Natural killer cell (primary cell): Measurements from ENCODE around the gene ITGA2. TPM values are rescaled to one million over a fixed set of nuclear protein-coding genes. Genes with fewer than 3 reads are reported as not detected.

Source experiments
- ATAC-seq, 3 donors: fragments of 150-1000 bp in 2 of 3; fragments of 200-7000 bp in 1 of 3; cut with Tn5 transposase; 1 replicate in 1 of 3; 2 replicates in 2 of 3; pipeline ENCODE4 v1.10.0; 2021; ENCODE audit warnings: mild to moderate bottlenecking in 2 of 3, moderate library complexity in 2 of 3
- DNase-seq, 2 donors: peaks; one replicate each; pipeline versions ENCODE4 v3.0.0 to v3.0.0-alpha.2; 2013 to 2021; ENCODE audit warnings: mixed read lengths in 1 of 2
- H3K27ac ChIP-seq: one replicate; pipeline ENCODE4 v1.5.1; 2013; ENCODE audit warnings: mild to moderate bottlenecking, low read length
- H3K27me3 ChIP-seq: one replicate; pipeline ENCODE4 v1.6.1; 2013; ENCODE audit warnings: low read length; ENCODE audit not compliant: control insufficient read depth, insufficient read depth
- H3K36me3 ChIP-seq: one replicate; pipeline ENCODE4 v1.6.1; 2013; ENCODE audit warnings: low read length; ENCODE audit not compliant: control insufficient read depth, insufficient read depth
- H3K4me1 ChIP-seq: one replicate; pipeline ENCODE4 v1.6.1; 2013; ENCODE audit warnings: low read length; ENCODE audit not compliant: control insufficient read depth, insufficient read depth
- H3K4me3 ChIP-seq: one replicate; pipeline ENCODE4 v1.5.1; 2013; ENCODE audit warnings: low read length
- H3K9me3 ChIP-seq: one replicate; pipeline ENCODE4 v1.6.1; 2013; ENCODE audit warnings: low read length; ENCODE audit not compliant: control insufficient read depth, insufficient read depth
- H3K27ac Mint-ChIP-seq, 2 donors: one replicate each; pipeline ENCODE4 v1.8.0; 2022; ENCODE audit warnings: mild to moderate bottlenecking in 2 of 2, mixed read lengths in 2 of 2, moderate library complexity in 1 of 2
- H3K27me3 Mint-ChIP-seq, 2 donors: one replicate each; pipeline ENCODE4 v1.8.0; 2022; ENCODE audit warnings: low read depth in 2 of 2, mixed read lengths in 2 of 2
- H3K36me3 Mint-ChIP-seq: one replicate; pipeline ENCODE4 v1.8.0; 2022; ENCODE audit warnings: mixed read lengths
- H3K4me1 Mint-ChIP-seq, 2 donors: one replicate each; pipeline ENCODE4 v1.8.0; 2022; ENCODE audit warnings: mixed read lengths in 2 of 2
- H3K4me3 Mint-ChIP-seq: one replicate; pipeline ENCODE4 v1.8.0; 2022; ENCODE audit warnings: mild to moderate bottlenecking, moderate library complexity, mixed read lengths
- H3K9me3 Mint-ChIP-seq, 2 donors: one replicate each; pipeline ENCODE4 v1.8.0; 2022; ENCODE audit warnings: mixed read lengths in 2 of 2
- CTCF ChIP-seq: fragments of 200-600 bp; IDR thresholded peaks from one replicate; pipeline ENCODE4 v1.8.0; 2022; ENCODE audit warnings: antibody characterized with exemption
- WGBS: methylation state at CpG from one replicate; pipeline ENCODE4 v1.1.7; 2013; ENCODE audit warnings: missing lambda C conversion rate; ENCODE audit not compliant: insufficient coverage; 5-methylcytosine and 5-hydroxymethylcytosine counted together
- intact Hi-C: fragments of 100-400 bp; cut with micrococcal nuclease; formaldehyde crosslinking; loops from one replicate; pipeline ENCODE4 v1.14.2; 2022
- total RNA-seq, 4 donors: library from RNA; stranded (reverse); fragments of 120-200 nt in 1 of 4; gene quantifications; one replicate each; pipeline versions ENCODE4 v1.2.3 to v1.2.4, GENCODE V29; 2013 to 2022

ITGA2 gene
- total RNA-seq, 3 donors from 2014 or later (not counting 1 experiment from before 2014, with no cell fraction given) = 0.11 to 0.26 (median 0.20) TPM

- Histone ChIP-seq H3K27ac (no peak overlapping the region), H3K4me1 (peaks cover 15% of the 10 kb centered on the region), H3K9me3 (no peaks in the 10 kb centered on the region), H3K4me3 (no peak overlapping the region), H3K27me3 (peaks cover 19% of the 10 kb centered on the region), H3K36me3 (no peaks in the 10 kb centered on the region)
- H3K27me3 Mint-ChIP-seq = peaks cover 20 to 24% of the 10 kb centered on the region in 2 donors
- no peak for TF ChIP-seq CTCF
- DNase-seq (no peak), ATAC-seq (no peak)
- H3K4me1 Mint-ChIP-seq = no peaks in the 10 kb centered on the region
- no peak overlapping the region for H3K4me3 Mint-ChIP-seq
- H3K27ac Mint-ChIP-seq = no peak overlapping the region
- intact Hi-C loops = no loop called here
- no peaks in the 10 kb centered on the region for H3K36me3 Mint-ChIP-seq
- WGBS = 100% methylated on average over 2 of the region's 2 CpGs
- H3K9me3 Mint-ChIP-seq = no peaks in the 10 kb centered on the region
Observed at GRCh38 chr5:52993367-52993766, 4.2 kb downstream of the ITGA2 start.

GRCh38 chr5:52994266-52994665 is 5.1 kb downstream of the ITGA2 start:
- intact Hi-C loops = no loop called here
- WGBS = 93% methylated on average over 1 of the region's 1 CpG
- DNase-seq = no peak
- Histone ChIP-seq H3K4me1 (peaks cover 10% of the 10 kb centered on the region), H3K4me3 (no peak overlapping the region), H3K27ac (no peak overlapping the region), H3K27me3 (peaks cover 14% of the 10 kb centered on the region), H3K9me3 (no peaks in the 10 kb centered on the region), H3K36me3 (no peaks in the 10 kb centered on the region)
- TF ChIP-seq CTCF = no peak
- peaks cover 17 to 21% of the 10 kb centered on the region in 2 donors for H3K27me3 Mint-ChIP-seq
- no peaks in the 10 kb centered on the region for H3K9me3 Mint-ChIP-seq
- no peak for ATAC-seq
- no peak overlapping the region for H3K27ac Mint-ChIP-seq
- no peaks in the 10 kb centered on the region for H3K4me1 Mint-ChIP-seq
- H3K4me3 Mint-ChIP-seq = no peak overlapping the region
- no peaks in the 10 kb centered on the region for H3K36me3 Mint-ChIP-seq

GRCh38 chr5:52995095-52995494 is 5.9 kb downstream of the ITGA2 start:
- Mint-ChIP-seq H3K9me3 (no peaks in the 10 kb centered on the region), H3K4me3 (no peak overlapping the region), H3K27ac (no peak overlapping the region), H3K27me3 (peaks cover 15 to 18% of the 10 kb centered on the region in 2 donors), H3K36me3 (no peaks in the 10 kb centered on the region), H3K4me1 (no peaks in the 10 kb centered on the region)
- no peak for DNase-seq
- Histone ChIP-seq H3K9me3 (no peaks in the 10 kb centered on the region), H3K4me1 (peaks cover 1% of the 10 kb centered on the region), H3K4me3 (no peak overlapping the region), H3K27ac (no peak overlapping the region), H3K27me3 (peaks cover 5% of the 10 kb centered on the region), H3K36me3 (no peaks in the 10 kb centered on the region)
- WGBS = 96% methylated on average over 1 of the region's 1 CpG
- intact Hi-C loops = no loop called here
- no peak for TF ChIP-seq CTCF
- ATAC-seq = no peak

- no peaks in the 10 kb centered on the region for H3K9me3 ChIP-seq
- no peak overlapping the region for H3K4me3 ChIP-seq
- H3K27ac ChIP-seq = no peak overlapping the region
- no peaks in the 10 kb centered on the region for H3K9me3 Mint-ChIP-seq
- intact Hi-C loops = no loop called here
- ATAC-seq = no peak
- 89% methylated on average over 1 of the region's 1 CpG for WGBS
- peaks cover 2% of the 10 kb centered on the region for H3K27me3 ChIP-seq
- no peaks in the 10 kb centered on the region for H3K36me3 ChIP-seq
- no peak overlapping the region for H3K27ac Mint-ChIP-seq
- H3K27me3 Mint-ChIP-seq = peaks cover 10 to 19% of the 10 kb centered on the region in 2 donors
- no peaks in the 10 kb centered on the region for H3K36me3 Mint-ChIP-seq
- no peak for TF ChIP-seq CTCF
- no peaks in the 10 kb centered on the region for H3K4me1 Mint-ChIP-seq
- no peak for DNase-seq
- no peaks in the 10 kb centered on the region for H3K4me1 ChIP-seq
- no peak overlapping the region for H3K4me3 Mint-ChIP-seq
Observed at GRCh38 chr5:52995914-52996313, 6.8 kb downstream of the ITGA2 start.
